Inferior parietal cortex (tissue), 1 donor: ENCODE results near the gene ARHGAP25.

ENCODE experiments used
- DNase-seq: peaks from one replicate; pipeline ENCODE4 v3.0.0-alpha.2; 2016; ENCODE audit errors: extremely low spot score

Gene ARHGAP25

GRCh38 chr2:68719912-68720311, 14.7 kb upstream of the ARHGAP25 start:
- no peak for DNase-seq

DNA sequence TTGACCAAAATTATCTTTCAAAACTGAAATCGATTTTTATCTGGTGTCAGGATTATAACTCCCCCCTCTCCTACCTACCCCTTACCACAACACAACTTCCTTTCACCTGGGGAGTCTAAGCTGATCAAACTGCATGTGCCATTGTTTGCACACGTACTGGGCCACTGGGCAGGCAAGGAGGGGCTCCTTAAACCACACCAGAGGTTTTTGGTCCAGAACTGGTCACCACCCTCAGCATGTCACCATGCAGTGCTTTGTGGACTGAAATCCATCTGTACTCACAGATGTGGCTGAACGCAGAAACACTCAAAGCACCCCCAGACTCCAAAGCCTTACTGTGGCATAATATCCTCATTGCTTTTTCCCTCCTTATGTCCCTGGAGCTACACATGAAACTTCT, 13.9 kb upstream of the ARHGAP25 start:
- DNase-seq, result no peak

- DNase-seq, result no peak
Observed at GRCh38 chr2:68721482-68722101, 13.0 kb upstream of the ARHGAP25 start.

DNA sequence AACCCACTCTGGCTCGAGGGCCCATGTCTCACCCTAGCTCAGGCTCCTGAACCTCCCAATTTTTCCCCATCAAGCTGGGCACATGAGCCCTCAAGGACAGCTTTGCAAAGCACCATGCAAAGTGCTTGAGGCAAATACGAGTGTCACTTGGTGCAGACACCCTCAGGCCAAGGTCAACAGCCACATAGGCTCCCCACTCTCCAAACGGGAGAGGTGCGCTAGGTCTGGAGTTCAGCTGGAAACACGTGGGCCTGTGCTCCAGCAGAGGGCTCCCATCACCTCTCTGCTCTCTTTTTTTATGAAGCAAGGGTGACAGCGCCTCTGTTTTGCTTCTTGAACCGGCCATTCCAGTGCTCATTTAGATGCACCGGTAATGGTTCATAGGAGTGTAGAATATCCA, 11.9 kb upstream of the ARHGAP25 start:
- DNase-seq, result no peak

GRCh38 chr2:68723181-68723580, 11.4 kb upstream of the ARHGAP25 start:
- no peak for DNase-seq

DNA sequence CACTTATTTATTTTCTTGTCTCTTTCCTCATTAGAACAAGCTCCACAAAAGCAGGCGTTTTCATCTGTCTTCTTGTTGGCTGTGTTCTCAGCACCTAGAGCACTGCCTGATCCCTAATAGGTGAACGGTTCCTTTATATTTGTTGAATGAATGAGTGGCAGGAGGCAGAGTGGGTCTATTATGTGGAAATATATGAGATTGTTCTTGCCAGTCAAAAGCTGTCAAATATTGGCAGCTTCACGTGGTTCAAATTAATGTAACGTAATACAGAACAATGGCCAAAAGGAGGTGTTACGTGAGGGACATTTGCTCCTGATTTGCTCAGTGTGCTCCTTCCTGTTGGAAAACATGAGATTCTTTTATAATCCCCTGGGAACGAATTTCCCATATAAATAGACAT, 8.5 kb upstream of the ARHGAP25 start:
- DNase-seq, result no peak

DNA sequence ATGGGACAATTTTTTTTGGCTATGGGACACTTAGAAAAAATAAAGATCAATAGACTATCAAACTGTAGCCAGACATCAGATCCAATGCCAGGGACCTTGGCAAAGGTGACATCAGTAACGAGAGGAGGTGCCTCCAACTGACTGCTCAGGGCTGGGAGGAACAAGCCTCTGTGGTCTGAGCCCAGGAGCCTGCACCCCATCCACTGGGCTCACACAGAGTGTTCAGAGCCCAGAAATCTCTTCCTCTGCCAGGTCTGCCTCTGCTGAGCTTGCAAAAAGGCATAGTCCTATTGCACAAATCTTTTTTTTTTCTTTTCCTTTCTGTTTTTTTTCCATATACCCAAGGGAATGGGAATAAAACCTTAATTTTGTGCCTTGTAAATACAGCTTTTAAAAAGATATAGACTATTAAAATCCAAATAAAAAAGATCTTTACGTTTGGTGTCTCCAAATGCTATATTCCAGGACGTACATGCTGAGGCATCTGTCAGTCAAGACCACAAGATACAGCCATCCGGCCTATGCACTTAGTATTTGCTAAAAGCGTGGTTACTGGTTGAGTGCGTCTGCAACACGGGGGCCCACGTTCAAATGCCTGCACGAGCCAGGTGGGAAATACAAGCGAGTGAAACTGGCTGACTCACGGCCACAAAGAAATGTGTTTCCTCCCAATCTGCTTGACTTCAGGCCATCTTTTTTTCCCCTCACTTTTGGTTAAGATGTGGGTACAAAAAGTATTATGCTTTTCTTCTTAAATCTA, 7.8 kb upstream of the ARHGAP25 start:
- DNase-seq, result no peak

GRCh38 chr2:68727683-68728375, 6.8 kb upstream of the ARHGAP25 start:
- no peak for DNase-seq

DNA sequence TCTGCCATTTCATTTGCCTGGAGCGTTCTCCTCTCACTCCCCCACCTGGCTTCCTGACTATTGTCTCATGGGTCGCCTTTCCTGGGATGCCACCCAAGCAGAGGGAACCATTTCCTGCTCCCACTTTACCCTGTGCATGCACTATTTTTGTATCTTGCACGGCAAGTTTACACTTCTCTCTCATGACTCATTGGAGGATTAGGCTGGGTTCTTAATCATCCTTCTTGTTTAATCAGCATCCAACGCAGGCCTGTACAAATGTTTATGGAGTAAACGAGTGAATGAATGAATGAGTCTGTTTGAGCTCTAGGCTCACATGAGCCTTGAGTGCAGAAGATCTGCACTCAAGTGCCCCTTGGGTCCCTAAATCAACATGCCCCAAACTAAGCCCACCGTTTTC, 3.8 kb upstream of the ARHGAP25 start:
- DNase-seq, result no peak

DNA sequence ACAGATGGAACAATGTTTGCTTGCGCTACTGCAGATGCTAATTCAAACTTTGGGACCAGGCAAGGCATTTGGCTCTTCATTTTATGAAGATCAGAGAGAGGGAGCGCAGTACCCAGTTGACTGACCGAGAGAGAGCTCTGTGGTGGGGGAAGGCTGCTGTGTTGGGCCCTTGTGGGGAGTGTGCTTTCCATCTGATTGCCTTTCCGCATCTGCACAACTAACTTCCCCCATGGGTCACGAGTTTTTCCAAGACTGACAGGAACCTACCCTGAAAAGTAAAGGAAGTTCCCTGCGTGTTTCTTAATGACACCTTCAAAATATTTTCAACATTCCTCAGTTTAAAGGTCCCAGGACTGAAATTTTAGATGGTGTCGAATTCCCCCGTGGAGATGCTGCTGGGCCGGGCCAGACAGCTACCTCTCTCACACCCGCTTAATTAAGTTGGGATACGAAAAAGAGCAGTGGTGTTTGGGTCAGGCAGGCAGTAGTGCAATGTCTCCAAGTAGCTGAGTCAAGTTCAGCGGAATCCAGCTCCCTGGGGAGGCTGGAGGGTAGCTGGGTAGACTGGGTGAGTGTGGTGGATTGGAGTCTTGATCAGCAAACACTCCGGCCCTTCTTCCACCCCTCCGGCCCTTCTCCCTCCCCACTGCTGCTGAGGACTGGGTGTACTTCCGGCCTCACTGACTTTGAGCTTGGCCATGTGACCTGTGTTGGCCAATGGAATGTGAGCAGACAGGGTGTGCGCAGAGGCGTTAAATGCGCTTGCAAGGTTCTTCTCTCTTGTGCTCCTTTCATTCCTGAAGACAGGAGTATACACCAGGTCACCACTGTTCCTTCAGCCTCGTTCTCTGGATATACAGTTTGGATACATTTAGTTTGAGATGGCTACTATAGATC, 2.3 kb upstream of the ARHGAP25 start:
- no peak for DNase-seq

DNA sequence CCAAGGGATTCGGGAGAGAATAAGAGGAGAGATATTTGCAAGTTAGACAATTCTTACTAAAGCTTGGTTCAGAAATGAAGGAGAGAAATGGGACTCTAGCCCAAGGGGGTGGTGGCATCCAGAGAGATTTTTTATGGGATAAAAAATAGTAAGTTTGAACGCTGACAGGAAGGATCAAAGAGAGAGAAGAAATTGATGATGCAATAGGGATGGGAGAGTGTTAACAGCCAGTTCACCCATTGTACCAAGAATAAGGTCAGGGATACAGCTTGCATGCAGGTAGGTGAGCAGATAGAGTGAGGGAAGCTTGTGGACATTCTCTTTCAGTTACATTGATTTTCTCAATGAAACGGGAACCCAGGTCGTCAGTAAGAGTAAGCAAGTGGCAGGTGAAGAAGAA, 1.2 kb upstream of the ARHGAP25 start:
- DNase-seq, result no peak

DNA sequence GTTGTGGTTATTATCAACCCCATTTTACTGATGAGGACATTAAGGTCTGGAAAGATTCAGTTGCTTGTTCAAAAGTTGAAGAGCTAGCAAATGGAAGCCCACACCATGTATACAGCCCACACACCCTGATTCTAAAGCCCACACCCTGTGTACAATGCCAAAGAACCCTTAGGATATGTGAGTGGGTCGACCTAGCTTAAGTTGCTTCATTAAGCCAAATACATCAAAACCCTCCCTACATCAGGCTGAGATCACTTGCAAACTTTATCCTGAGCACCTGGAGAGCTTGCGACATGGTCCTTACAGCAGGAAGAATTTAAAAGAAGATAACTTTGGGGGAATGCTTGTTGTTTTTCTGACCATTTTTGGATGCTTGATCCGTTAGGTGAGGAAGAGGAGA, 435 bp upstream of the ARHGAP25 start:
- DNase-seq, result no peak

DNA sequence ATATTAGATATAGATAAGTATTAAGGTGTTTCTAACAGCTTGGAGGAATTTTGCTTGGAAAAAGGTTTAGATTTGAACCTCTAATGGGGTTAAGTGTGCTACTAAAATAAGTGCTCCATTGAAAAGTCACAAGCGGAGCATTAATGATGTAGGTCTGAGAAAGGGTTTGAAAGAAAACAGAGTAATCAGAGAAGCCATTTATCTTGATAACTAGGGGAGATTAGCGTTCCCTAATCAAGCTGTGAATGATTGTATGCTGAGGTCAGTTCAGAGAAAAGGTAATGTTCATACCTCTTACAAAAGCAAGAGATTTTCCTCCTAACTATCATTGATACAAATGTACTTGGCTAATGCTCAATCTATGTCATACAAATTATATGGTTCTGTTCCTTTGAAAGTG, 1.5 kb downstream of the ARHGAP25 start:
- no peak for DNase-seq

DNA sequence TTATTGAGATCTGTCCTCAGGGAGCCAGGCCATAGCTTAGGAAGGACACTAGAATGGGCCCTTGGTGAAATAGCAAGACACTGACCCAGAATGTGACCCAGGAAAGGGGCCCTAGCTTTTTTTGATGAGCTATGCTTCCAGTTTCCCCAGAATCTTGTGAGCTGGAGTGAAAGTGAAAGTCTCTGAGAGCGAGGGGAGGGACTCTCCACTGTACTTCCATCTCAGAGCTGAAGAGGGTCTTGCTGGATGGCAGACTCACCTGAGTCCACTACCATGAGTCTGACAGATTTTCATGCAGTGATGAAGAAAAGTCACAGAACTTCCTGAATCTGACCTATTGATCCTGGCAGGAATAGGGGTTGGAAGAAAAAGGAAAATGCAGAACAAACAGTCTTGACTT, 3.1 kb downstream of the ARHGAP25 start:
- no peak for DNase-seq

- no peak for DNase-seq
Observed at GRCh38 chr2:68738906-68739594, 4.4 kb downstream of the ARHGAP25 start.

DNA sequence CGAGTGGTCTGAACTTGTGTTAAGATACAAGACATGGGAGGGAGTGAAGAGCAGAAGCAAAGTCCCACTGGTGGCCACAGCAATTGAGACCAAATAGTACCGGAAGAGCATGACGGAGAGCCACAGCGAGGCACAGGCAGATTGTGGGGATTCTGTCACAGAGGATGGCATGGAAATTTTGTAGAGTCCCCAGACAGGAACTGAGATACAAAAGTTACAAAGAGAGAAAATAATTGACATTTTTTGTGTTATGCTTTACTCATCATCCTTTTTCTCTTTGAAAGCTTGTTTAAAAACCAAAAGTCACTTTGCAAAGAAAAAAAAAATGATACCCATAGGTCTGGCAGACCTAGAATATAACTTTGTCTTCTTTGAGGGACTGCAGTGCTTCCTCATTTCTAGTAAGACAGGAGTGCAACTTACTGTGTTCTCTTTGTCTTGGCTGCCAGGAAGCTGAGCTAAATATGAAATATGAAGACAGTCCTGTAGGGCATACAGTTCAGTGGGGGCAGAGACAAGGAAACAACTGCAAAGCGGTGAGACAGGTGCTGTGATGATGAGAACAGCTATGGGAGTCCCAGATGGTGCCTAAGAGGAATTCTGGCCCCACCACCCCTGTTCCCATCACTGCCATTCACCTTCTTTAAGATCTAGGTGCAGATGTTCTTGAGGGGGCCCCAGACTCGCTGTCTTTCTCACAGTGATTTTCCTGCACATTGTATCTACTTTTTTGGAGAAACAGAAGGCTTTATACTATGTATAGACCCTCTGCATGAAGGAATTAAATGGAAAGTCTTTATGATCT, 5.2 kb downstream of the ARHGAP25 start:
- no peak for DNase-seq

DNA sequence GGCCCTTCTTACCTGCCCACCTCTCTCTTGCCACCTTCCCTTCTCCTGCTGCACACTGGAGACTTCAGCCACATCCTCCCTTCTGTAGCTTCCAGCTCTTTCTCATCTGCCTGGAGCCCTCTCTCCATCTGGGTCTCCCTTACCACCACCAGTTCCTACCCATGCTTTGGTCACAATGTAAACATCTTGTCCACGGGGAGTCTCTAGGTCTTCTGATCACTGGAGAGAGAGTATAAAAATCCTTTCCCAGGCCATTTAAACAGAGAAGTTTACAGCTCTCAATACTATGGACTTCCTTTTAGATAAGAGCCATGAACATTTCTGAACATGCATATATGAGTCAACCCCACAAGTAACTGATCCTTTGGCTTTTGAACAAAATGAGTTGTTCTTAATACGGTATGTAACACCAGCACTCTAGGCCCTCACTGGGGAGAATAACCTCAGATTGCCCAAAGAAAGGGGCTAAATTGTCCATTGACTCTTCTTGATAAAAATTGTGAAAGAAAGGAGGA, 5.8 kb downstream of the ARHGAP25 start:
- DNase-seq, result no peak

GRCh38 chr2:68741238-68741637, 6.6 kb downstream of the ARHGAP25 start:
- DNase-seq, result no peak

DNA sequence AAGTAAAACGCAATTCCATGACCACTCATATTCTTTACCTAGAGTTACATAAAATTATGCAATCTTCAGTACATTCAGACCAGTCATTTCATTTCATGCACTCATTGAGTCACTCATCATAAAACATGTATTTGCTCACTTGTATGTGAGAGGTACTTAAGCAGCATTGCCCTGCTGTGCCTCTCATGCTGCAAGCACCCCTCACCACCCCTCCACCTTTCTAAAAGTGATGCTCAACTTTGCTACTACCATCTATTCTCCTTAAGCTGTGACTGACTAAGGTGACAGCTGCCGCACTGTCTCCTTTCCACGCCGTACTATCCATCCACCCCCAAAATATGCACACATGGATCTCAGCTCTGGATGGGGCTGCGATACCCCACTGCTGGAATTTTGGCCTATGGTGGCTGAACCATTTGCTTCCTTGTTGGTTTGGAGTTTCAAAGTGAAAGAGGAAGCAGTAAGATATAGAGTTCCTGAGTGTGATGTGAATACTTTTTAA, 7.2 kb downstream of the ARHGAP25 start:
- no peak for DNase-seq
